ENCODE results near the gene NAGK.

DNA sequence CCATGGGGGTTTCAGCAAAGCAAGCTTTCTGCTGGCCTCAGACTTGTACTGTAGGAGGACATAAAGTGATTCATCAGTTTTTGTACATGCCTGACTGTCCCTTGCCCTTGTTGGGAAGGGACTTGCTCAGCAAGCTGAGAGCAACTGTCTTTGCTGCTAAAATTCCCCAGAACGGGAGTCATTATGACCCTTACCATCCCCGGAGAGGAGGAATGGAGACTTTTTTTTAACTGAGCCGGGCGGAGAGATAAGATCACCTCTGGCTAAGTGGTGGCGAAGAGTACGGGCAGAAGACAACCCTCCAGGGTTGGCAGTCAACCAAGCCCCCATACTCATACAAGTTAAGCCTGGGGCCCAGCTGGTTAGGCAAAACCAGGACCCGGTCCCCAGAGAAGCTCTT lies 20.4 kb upstream of the NAGK start:
- TF ChIP-seq, protein P1, sequence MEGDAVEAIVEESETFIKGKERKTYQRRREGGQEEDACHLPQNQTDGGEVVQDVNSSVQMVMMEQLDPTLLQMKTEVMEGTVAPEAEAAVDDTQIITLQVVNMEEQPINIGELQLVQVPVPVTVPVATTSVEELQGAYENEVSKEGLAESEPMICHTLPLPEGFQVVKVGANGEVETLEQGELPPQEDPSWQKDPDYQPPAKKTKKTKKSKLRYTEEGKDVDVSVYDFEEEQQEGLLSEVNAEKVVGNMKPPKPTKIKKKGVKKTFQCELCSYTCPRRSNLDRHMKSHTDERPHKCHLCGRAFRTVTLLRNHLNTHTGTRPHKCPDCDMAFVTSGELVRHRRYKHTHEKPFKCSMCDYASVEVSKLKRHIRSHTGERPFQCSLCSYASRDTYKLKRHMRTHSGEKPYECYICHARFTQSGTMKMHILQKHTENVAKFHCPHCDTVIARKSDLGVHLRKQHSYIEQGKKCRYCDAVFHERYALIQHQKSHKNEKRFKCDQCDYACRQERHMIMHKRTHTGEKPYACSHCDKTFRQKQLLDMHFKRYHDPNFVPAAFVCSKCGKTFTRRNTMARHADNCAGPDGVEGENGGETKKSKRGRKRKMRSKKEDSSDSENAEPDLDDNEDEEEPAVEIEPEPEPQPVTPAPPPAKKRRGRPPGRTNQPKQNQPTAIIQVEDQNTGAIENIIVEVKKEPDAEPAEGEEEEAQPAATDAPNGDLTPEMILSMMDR (IDR thresholded peaks at IDR 0.05; ENCODE audit: low read depth, low read length, poor library complexity, severe bottlenecking), result no peak
- TF ChIP-seq EZH2phosphoT487 (IDR thresholded peaks at IDR 0.05; ENCODE audit: borderline replicate concordance, low read length), result no peak

All from DOHH2 (cell line).